Tibial nerve (tissue), 3 donors: ENCODE data around the gene HNRNPM.

Experiments used
- CTCF ChIP-seq, 5 experiments: fragments of 200-600 bp in 3 of 5; fragments of 450-650 bp in 2 of 5; sonication (generic) in 3 of 5; IDR thresholded peaks; one replicate each; pipeline ENCODE4 v1.5.1; 2016 to 2019; ENCODE audit warnings: antibody characterized with exemption in 5 of 5, mild to moderate bottlenecking in 3 of 5, moderate library complexity in 2 of 5
- POLR2A ChIP-seq, 2 donors: fragments of 450-650 bp; IDR thresholded peaks; one replicate each; pipeline ENCODE4 v1.6.1; 2017; ENCODE audit warnings: antibody characterized with exemption in 2 of 2, mild to moderate bottlenecking in 2 of 2, moderate library complexity in 2 of 2

- TF ChIP-seq CTCF (IDR thresholded peaks at IDR 0.05) (no peak), POLR2A (IDR thresholded peaks at IDR 0.05) (no peak)
These were observed 36.8 kb downstream of the HNRNPM start for GRCh38 chr19:8481616-8482015.
